ENCODE measurements around the gene ADK.

ADK gene

DNA sequence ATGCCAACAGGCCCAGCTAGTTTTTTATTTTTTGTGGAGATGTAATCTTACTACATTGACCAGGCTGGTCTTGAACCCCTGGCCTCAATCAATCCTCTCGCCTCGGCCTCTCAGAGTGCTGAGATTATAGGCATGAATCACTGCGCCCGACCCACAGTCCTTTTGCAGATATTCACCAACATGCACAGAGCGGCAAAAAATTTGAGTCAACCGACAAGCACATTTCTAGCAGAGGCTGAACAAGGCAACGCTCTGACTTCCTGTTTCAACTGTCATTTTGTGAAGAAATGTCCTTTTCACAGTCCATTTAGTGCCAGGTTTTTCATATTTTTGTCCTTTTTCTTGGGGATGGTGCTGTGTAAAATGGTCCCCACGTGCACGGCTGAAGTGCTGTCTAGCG lies 604.3 kb downstream of the ADK start:
- DNase-seq, result no peak
